Measurements from ENCODE around the gene CDV3. TPM values are rescaled to one million over a fixed set of nuclear protein-coding genes. Genes with fewer than 3 reads are reported as not detected.
"Not testable (repeated sequence)": the region's sequence is repeated elsewhere in the genome, so short reads cannot be mapped to it uniquely, and the experiment has no call there.

CDV3 gene
- total and polyA plus RNA-seq, 4 donors: 37.5 to 82.6 (median 53.1) TPM

- Histone ChIP-seq H3K36me3 (ENCODE audit: control insufficient read depth in 4 of 4, insufficient read depth in 3 of 4, low read depth in 1 of 4, low read length in 3 of 4) (no peaks in the 10 kb centered on the region), H3K9ac (ENCODE audit: low read depth in 1 of 2, low read length in 2 of 2) (no peak overlapping the region), H3K27me3 (ENCODE audit: control insufficient read depth in 4 of 4, insufficient read depth in 4 of 4, low read length in 3 of 4) (no peaks in the 10 kb centered on the region), H3K9me3 (ENCODE audit: control insufficient read depth in 4 of 4, low read length in 3 of 4) (no peaks in the 10 kb centered on the region), H3K4me3 (ENCODE audit: low read depth in 1 of 3, low read length in 3 of 3) (no peak overlapping the region), H3K27ac (ENCODE audit: low read depth in 1 of 2, low read length in 2 of 2) (no peak overlapping the region), H3K4me1 (ENCODE audit: control insufficient read depth in 4 of 4, insufficient read depth in 4 of 4, low read length in 3 of 4) (peaks cover 7 to 23% (median 15%) of the 10 kb centered on the region in 4 donors)
- TF ChIP-seq FOXA2 (IDR thresholded peaks at IDR 0.05) (no peak), CTCF (IDR thresholded peaks at IDR 0.05; ENCODE audit: low read depth, low read length, missing input control) (no peak), GABPA (IDR thresholded peaks at IDR 0.05 in 1 of 2, conservative IDR thresholded peaks at IDR 0.05 in 1 of 2) (no peak), YY1 (IDR thresholded peaks at IDR 0.05) (no peak), FOXA1 (IDR thresholded peaks at IDR 0.05) (no peak), SP1 (IDR thresholded peaks at IDR 0.05) (no peak), REST (IDR thresholded peaks at IDR 0.05) (no peak), RAD21 (IDR thresholded peaks at IDR 0.05) (no peak)
- WGBS: 97% methylated on average over 7 of the region's 7 CpGs
- no peak for DNase-seq (ENCODE audit: low spot score)
Observed at GRCh38 chr3:133542871-133543270, 30.6 kb upstream of the CDV3 start.

GRCh38 chr3:133544983-133545382, 28.5 kb upstream of the CDV3 start:
- TF ChIP-seq FOXA2 (IDR thresholded peaks at IDR 0.05) (peak; percentile 34), HNF4A (conservative IDR thresholded peaks at IDR 0.05) (peak; percentile 85), MAX (IDR thresholded peaks at IDR 0.05) (peak; percentile 33), RXRA (IDR thresholded peaks at IDR 0.05) (peak; percentile 62 to 73), YY1 (IDR thresholded peaks at IDR 0.05) (peak; percentile 34), JUND (IDR thresholded peaks at IDR 0.05) (peak; percentile 24 to 30), ATF3 (IDR thresholded peaks at IDR 0.05) (peak; percentile 69), HNF4G (IDR thresholded peaks at IDR 0.05) (peak; percentile 80), SP1 (IDR thresholded peaks at IDR 0.05) (peak; percentile 87), RAD21 (IDR thresholded peaks at IDR 0.05) (peak; percentile 19 to 49)
- peak overlapping the region in 1 of 2 donors; percentile 5 for H3K27ac ChIP-seq (ENCODE audit: low read depth in 1 of 2, low read length in 2 of 2)
- peaks cover 7 to 28% (median 19%) of the 10 kb centered on the region in 4 donors for H3K4me1 ChIP-seq (ENCODE audit: control insufficient read depth in 4 of 4, insufficient read depth in 4 of 4, low read length in 3 of 4)
- H3K36me3 ChIP-seq (ENCODE audit: control insufficient read depth in 4 of 4, insufficient read depth in 3 of 4, low read depth in 1 of 4, low read length in 3 of 4); DNase-seq (ENCODE audit: low spot score); H3K9ac ChIP-seq (ENCODE audit: low read depth in 1 of 2, low read length in 2 of 2); H3K27me3 ChIP-seq (ENCODE audit: control insufficient read depth in 4 of 4, insufficient read depth in 4 of 4, low read length in 3 of 4); H3K9me3 ChIP-seq (ENCODE audit: control insufficient read depth in 4 of 4, low read length in 3 of 4); H3K4me3 ChIP-seq (ENCODE audit: low read depth in 1 of 3, low read length in 3 of 3): not testable (repeated sequence)
- WGBS: 32% methylated on average over 2 of the region's 2 CpGs

Measured in liver (tissue), 9 donors.